DND-41 (cell line): Measurements from ENCODE around the gene NUDT9.

Experiments
- ATAC-seq: fragments of 200-7000 bp; cut with Tn5 transposase; 3 replicates; pipeline ENCODE4 v1.9.1; 2021; ENCODE audit warnings: low read depth; ENCODE audit not compliant: insufficient read depth
- DNase-seq: peaks from one replicate; pipeline ENCODE4 v3.0.0-alpha.2; 2020
- H2AFZ ChIP-seq: 2 replicates; pipeline ENCODE4 v1.6.0; 2012; ENCODE audit warnings: low read depth, low read length
- H3K27ac ChIP-seq: 2 replicates; pipeline ENCODE4 v1.5.1; 2012; ENCODE audit warnings: low read length, inconsistent platforms
- H3K27me3 ChIP-seq: fragments of 200-600 bp; sonication (generic); 2 replicates; pipeline ENCODE4 v1.6.0; 2012; ENCODE audit warnings: low read length, mild to moderate bottlenecking, inconsistent platforms; ENCODE audit not compliant: insufficient read depth, poor library complexity
- H3K36me3 ChIP-seq: 2 replicates; pipeline ENCODE4 v1.5.1; 2012; ENCODE audit warnings: low read length, inconsistent platforms; ENCODE audit not compliant: insufficient read depth
- H3K4me1 ChIP-seq: 2 replicates; pipeline ENCODE4 v1.5.1; 2012; ENCODE audit warnings: mild to moderate bottlenecking, low read length; ENCODE audit not compliant: insufficient read depth
- H3K4me2 ChIP-seq: 2 replicates; pipeline ENCODE4 v1.6.0; 2012; ENCODE audit warnings: mild to moderate bottlenecking, moderate library complexity, low read length, inconsistent platforms; ENCODE audit not compliant: insufficient read depth
- H3K4me3 ChIP-seq, 2 experiments: fragments of 200-600 bp in 1 of 2; shearing (Covaris generic) in 1 of 2; 2 replicates each; pipeline ENCODE4 v1.5.1; 2012 to 2016; ENCODE audit warnings: inconsistent platforms in 2 of 2, low read length in 2 of 2, mild to moderate bottlenecking in 2 of 2, low read depth in 1 of 2, moderate library complexity in 1 of 2
- H3K79me2 ChIP-seq: 2 replicates; pipeline ENCODE4 v1.6.0; 2012; ENCODE audit warnings: low read length, inconsistent platforms; ENCODE audit not compliant: insufficient read depth
- H3K9ac ChIP-seq: 2 replicates; pipeline ENCODE4 v1.6.0; 2012; ENCODE audit warnings: low read depth, mild to moderate bottlenecking, inconsistent platforms, low read length, moderate library complexity
- H3K9me3 ChIP-seq: 2 replicates; pipeline ENCODE4 v1.5.1; 2012; ENCODE audit warnings: low read length, moderate library complexity, mild to moderate bottlenecking, inconsistent platforms; ENCODE audit not compliant: insufficient read depth, severe bottlenecking
- H4K20me1 ChIP-seq: 2 replicates; pipeline ENCODE4 v1.6.0; 2012; ENCODE audit warnings: low read length; ENCODE audit not compliant: insufficient read depth
- EZH2 ChIP-seq: IDR thresholded peaks from 3 replicates; pipeline ENCODE4 v1.6.1; 2012; ENCODE audit warnings: borderline replicate concordance, low read depth, mild to moderate bottlenecking, moderate library complexity, low read length, inconsistent platforms; ENCODE audit not compliant: severe bottlenecking
- TF ChIP-seq, protein P1 (sequence below): IDR thresholded peaks from 2 replicates; pipeline ENCODE4 v1.5.1; 2012; ENCODE audit warnings: borderline replicate concordance, low read length, moderate library complexity, mild to moderate bottlenecking; ENCODE audit not compliant: poor library complexity, severe bottlenecking; ENCODE audit errors: extremely low read depth

The NUDT9 gene

DNA sequence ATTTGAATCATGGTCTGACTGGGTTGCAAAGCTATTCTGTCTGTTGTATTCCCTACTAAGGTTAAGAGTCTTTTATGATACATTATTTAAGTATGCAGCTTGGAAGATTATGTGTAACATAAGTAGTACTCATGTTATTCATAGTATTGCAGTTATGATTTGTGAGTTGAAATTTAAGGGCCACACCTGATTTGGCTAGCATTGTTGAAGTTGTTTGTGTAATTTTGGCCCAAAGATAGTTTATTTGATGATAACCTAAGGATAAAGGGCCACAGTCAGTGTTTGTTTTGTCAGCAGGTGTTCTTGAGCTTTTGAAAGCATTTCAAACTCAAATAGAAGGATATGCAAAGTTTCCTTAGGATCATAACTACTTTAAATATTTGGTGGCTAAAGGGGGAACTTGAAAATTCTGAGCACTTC, 38.9 kb downstream of the NUDT9 start:
- Histone ChIP-seq H3K27me3 (no peaks in the 10 kb centered on the region), H3K4me3 (no peak overlapping the region), H3K4me2 (no peak overlapping the region), H3K36me3 (peaks cover 15% of the 10 kb centered on the region; the same call in 1 of the 2 replicates), H3K9me3 (no peaks in the 10 kb centered on the region), H4K20me1 (no peaks in the 10 kb centered on the region), H3K9ac (no peak overlapping the region), H2AFZ (no peak overlapping the region), H3K4me1 (no peaks in the 10 kb centered on the region), H3K27ac (no peak overlapping the region), H3K79me2 (no peaks in the 10 kb centered on the region)
- TF ChIP-seq, protein P1, sequence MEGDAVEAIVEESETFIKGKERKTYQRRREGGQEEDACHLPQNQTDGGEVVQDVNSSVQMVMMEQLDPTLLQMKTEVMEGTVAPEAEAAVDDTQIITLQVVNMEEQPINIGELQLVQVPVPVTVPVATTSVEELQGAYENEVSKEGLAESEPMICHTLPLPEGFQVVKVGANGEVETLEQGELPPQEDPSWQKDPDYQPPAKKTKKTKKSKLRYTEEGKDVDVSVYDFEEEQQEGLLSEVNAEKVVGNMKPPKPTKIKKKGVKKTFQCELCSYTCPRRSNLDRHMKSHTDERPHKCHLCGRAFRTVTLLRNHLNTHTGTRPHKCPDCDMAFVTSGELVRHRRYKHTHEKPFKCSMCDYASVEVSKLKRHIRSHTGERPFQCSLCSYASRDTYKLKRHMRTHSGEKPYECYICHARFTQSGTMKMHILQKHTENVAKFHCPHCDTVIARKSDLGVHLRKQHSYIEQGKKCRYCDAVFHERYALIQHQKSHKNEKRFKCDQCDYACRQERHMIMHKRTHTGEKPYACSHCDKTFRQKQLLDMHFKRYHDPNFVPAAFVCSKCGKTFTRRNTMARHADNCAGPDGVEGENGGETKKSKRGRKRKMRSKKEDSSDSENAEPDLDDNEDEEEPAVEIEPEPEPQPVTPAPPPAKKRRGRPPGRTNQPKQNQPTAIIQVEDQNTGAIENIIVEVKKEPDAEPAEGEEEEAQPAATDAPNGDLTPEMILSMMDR: no peak
- TF ChIP-seq EZH2: no peak
- ATAC-seq (no peak), DNase-seq (no peak)

DNA sequence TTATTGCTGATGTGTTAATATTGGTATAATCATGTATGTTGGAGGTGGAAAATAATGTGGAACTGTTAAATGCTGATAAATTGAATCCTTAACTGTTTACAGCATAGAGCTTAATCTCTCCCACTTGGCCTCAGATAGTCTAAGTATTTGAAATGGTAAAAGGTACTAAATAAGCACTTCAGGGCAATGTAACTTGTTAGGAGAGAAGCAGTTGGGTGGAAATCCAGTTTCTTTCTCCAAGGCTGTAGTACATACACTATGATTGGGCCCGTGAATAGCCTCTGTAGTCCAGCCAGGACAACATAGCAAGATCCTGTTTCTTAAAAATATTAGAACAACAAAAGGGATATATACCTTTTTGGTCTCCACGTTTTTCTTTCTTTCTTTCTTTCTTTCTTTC, 39.7 kb downstream of the NUDT9 start:
- Histone ChIP-seq H3K9me3 (no peaks in the 10 kb centered on the region), H4K20me1 (no peaks in the 10 kb centered on the region), H3K4me1 (no peaks in the 10 kb centered on the region), H3K27ac (no peak overlapping the region), H3K79me2 (no peaks in the 10 kb centered on the region), H3K27me3 (no peaks in the 10 kb centered on the region), H3K9ac (no peak overlapping the region), H2AFZ (no peak overlapping the region), H3K36me3 (peaks cover 15% of the 10 kb centered on the region; the same call in 1 of the 2 replicates), H3K4me3 (no peak overlapping the region), H3K4me2 (no peak overlapping the region)
- DNase-seq (no peak), ATAC-seq (no peak)
- TF ChIP-seq EZH2: no peak
- TF ChIP-seq, protein P1: no peak

- Histone ChIP-seq H2AFZ (no peak overlapping the region), H3K4me2 (no peak overlapping the region)
- ATAC-seq: peak; percentile 72
Measured at GRCh38 chr4:87465739-87466366, 43.5 kb downstream of the NUDT9 start.

More at GRCh38 chr4:87465739-87466366, 43.5 kb downstream of the NUDT9 start:
- no peak overlapping the region for H3K9ac ChIP-seq
- TF ChIP-seq, protein P1: peak; percentile 63
- TF ChIP-seq EZH2: no peak
- no peak for DNase-seq
- no peaks in the 10 kb centered on the region for H4K20me1 ChIP-seq
- H3K4me1 ChIP-seq: no peaks in the 10 kb centered on the region
- H3K4me3 ChIP-seq: no peak overlapping the region
- no peaks in the 10 kb centered on the region for H3K9me3 ChIP-seq
- no peak overlapping the region for H3K27ac ChIP-seq
- H3K79me2 ChIP-seq: no peaks in the 10 kb centered on the region
- H3K36me3 ChIP-seq: no peaks in the 10 kb centered on the region
- no peaks in the 10 kb centered on the region for H3K27me3 ChIP-seq
